PFSK-1 (cell line): Measurements from ENCODE around the gene PRLH.

ENCODE experiments used
- POLR2AphosphoS5 ChIP-seq: IDR thresholded peaks from 2 replicates; pipeline ENCODE4 v1.6.1; 2012; ENCODE audit warnings: low read depth, mild to moderate bottlenecking, control low read depth, low read length, moderate library complexity
- REST ChIP-seq, 2 experiments: IDR thresholded peaks; 2 replicates each; pipeline versions ENCODE4 v1.6.1 to v1.8.0; 2011 to 2012; ENCODE audit warnings: low read depth in 2 of 2, low read length in 2 of 2, control low read depth in 1 of 2, inconsistent platforms in 1 of 2, mild to moderate bottlenecking in 1 of 2, moderate library complexity in 1 of 2; ENCODE audit not compliant: insufficient read depth in 1 of 2
- TAF1 ChIP-seq: IDR thresholded peaks from 2 replicates; pipeline ENCODE4 v1.6.1; 2012; ENCODE audit warnings: low read length, control low read depth, borderline replicate concordance; ENCODE audit not compliant: insufficient read depth

GRCh38 chr2:237601453-237602116 is 35.2 kb downstream of the PRLH start:
- TF ChIP-seq TAF1 (no peak), POLR2AphosphoS5 (no peak), REST (IDR thresholded peaks at IDR 0.05; ENCODE audit: insufficient read depth in 1 of 2, low read depth in 2 of 2, low read length in 2 of 2) (no peak)
